HepG2 (cell line): Measurements from ENCODE around the gene EPB41L2. TPM values are rescaled to one million over a fixed set of nuclear protein-coding genes. Genes with fewer than 3 reads are reported as not detected.
A peak's percentile ranks its signal among the peaks of the same experiment; 100 is the strongest.

ENCODE experiments used
- FOXA1 ChIP-seq, 2 experiments: fragments of 450-650 bp in 1 of 2; sonication (generic) in 1 of 2; formaldehyde crosslinking in 1 of 2; IDR thresholded peaks; 2 replicates each; pipeline versions ENCODE4 v1.4.0 to v1.6.1; 2016 to 2020; ENCODE audit warnings: missing genetic modification reagents in 1 of 2
- HDAC2 ChIP-seq: sonication (generic); formaldehyde crosslinking; IDR thresholded peaks from 2 replicates; pipeline ENCODE4 v1.4.0; 2020; ENCODE audit warnings: missing genetic modification reagents
- HHEX ChIP-seq: IDR thresholded peaks from 2 replicates; pipeline ENCODE4 v1.6.1; 2016; ENCODE audit warnings: control low read depth
- KLF11 ChIP-seq: IDR thresholded peaks from 2 replicates; pipeline ENCODE4 v1.6.1; 2016; ENCODE audit warnings: missing compliant biosample characterization
- ZNF234 ChIP-seq: sonication (generic); formaldehyde crosslinking; conservative IDR thresholded peaks from 2 replicates; pipeline ENCODE4 v1.5.1; 2020; ENCODE audit warnings: mild to moderate bottlenecking, missing genetic modification reagents
- ZNF549 ChIP-seq: sonication (generic); formaldehyde crosslinking; IDR thresholded peaks from 2 replicates; pipeline ENCODE4 v1.5.0; 2020; ENCODE audit warnings: missing genetic modification reagents
- ZNF556 ChIP-seq: sonication (generic); formaldehyde crosslinking; IDR thresholded peaks from 2 replicates; pipeline ENCODE4 v1.4.0; 2020; ENCODE audit warnings: mild to moderate bottlenecking, missing genetic modification reagents, borderline replicate concordance
- ZNF773 ChIP-seq: sonication (generic); formaldehyde crosslinking; IDR thresholded peaks from 2 replicates; pipeline ENCODE4 v1.4.0; 2020; ENCODE audit warnings: missing genetic modification reagents, borderline replicate concordance
- polyA plus RNA-seq, 8 experiments: library from polyadenylated mRNA; depleted of rRNA in 3 of 8; stranded (reverse) in 7 of 8; unstranded in 1 of 8; fragments of >200 nt; fragmentation: Illumina TruSeq in 4 of 8; extraction: Trizol in 4 of 8; gene quantifications; 2 replicates each; pipeline versions ENCODE4 v1.2.1 to v1.2.3, GENCODE V29; 2011 to 2016; ENCODE audit warnings: low read depth in 4 of 8, missing spikeins in 1 of 8, mixed read lengths in 1 of 8; ENCODE audit not compliant: insufficient read depth in 1 of 8
- total RNA-seq, 5 experiments: library from RNA; depleted of rRNA; stranded (reverse); fragments of >200 nt; fragmentation: Illumina TruSeq; extraction: Trizol; gene quantifications; 2 replicates each; pipeline ENCODE4 v1.2.3, GENCODE V29; 2016; ENCODE audit warnings: low read depth in 1 of 5
- TF ChIP-seq, protein P1 (sequence below): sonication (generic); formaldehyde crosslinking; IDR thresholded peaks from 2 replicates; pipeline ENCODE4 v1.8.1; 2022; ENCODE audit warnings: mild to moderate bottlenecking, missing genetic modification reagents
- TF ChIP-seq, protein P2 (sequence below): sonication (generic); formaldehyde crosslinking; IDR thresholded peaks from 2 replicates; pipeline ENCODE4 v1.8.0; 2023; ENCODE audit warnings: mild to moderate bottlenecking, missing genetic modification reagents
- TF ChIP-seq, protein P3 (sequence below): sonication (generic); formaldehyde crosslinking; IDR thresholded peaks from 2 replicates; pipeline ENCODE4 v1.4.0; 2020; ENCODE audit warnings: missing genetic modification reagents
- TF ChIP-seq, protein P4 (sequence below): IDR thresholded peaks from 2 replicates; pipeline ENCODE4 v1.6.1; 2016; ENCODE audit warnings: mild to moderate bottlenecking, missing biosample characterization, missing genetic modification reagents
- TF ChIP-seq, protein P5 (sequence below): sonication (generic); formaldehyde crosslinking; IDR thresholded peaks from 2 replicates; pipeline ENCODE4 v1.4.0; 2020; ENCODE audit warnings: missing genetic modification reagents, borderline replicate concordance
- TF ChIP-seq, protein P6 (sequence below): sonication (generic); formaldehyde crosslinking; IDR thresholded peaks from 2 replicates; pipeline ENCODE4 v1.4.0; 2020; ENCODE audit warnings: missing genetic modification reagents, borderline replicate concordance

Gene EPB41L2
- total and polyA plus RNA-seq, 2 of the 13 experiments (the other 11 are each of a cell fraction or from before 2014, with no cell fraction given): 41.7 to 56.4 TPM

DNA sequence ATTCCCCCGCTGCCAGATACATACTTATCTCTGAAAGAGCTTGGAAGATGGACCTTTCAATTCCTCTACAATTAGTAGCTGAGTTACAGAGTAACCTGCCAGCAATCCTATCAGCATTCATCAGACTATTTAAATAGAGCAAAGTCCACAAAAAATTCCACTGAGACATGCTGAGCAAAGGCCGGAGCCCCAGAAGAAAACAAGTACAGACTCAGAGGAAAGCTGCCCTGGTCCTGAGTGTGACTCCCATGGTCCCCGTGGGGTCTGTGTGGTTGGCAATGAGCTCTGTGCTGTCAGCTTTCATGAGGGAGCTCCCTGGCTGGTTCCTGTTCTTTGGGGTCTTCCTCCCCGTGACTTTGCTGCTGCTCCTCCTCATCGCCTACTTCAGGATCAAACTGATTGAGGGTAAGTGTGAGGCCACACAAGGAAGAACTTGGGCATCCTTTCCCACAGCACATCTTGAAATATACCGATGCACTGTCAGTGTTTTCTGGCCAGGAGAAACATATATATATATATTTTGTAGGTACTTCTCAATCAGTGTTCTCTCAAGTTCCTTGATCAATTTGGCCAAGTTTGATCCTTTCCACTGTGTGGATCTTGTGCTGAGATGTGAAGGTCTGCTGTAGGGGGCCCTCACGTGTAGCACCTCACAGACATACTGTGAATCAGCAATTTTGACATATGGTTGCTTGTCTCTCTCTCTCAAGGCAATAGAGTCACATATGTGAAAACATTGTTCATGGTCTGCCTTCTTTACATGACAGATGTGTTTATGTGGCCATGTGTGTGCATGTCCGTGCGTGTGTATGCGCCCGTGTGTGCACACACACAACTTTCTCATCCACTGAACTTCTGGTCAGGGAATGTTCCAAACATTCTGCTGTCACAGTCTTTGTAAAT is 235.5 kb downstream of the EPB41L2 start, which contains the start of gene SMLR1 (continued):
- TF ChIP-seq, protein P1, sequence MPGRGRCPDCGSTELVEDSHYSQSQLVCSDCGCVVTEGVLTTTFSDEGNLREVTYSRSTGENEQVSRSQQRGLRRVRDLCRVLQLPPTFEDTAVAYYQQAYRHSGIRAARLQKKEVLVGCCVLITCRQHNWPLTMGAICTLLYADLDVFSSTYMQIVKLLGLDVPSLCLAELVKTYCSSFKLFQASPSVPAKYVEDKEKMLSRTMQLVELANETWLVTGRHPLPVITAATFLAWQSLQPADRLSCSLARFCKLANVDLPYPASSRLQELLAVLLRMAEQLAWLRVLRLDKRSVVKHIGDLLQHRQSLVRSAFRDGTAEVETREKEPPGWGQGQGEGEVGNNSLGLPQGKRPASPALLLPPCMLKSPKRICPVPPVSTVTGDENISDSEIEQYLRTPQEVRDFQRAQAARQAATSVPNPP (CRISPR knock-in tag): no peak
- TF ChIP-seq ZNF556 (CRISPR knock-in tag) (0 out of 2 replicates have a peak, but pooled peaks have one; percentile 76), FOXA1 (IDR thresholded peaks at IDR 0.05) (no peak), FOXA1 (CRISPR knock-in tag; IDR thresholded peaks at IDR 0.05) (peak; percentile 37; the same call in 1 of the 2 replicates), ZNF234 (CRISPR knock-in tag) (peak; percentile 83), ZNF773 (CRISPR knock-in tag) (no peak), HDAC2 (CRISPR knock-in tag) (peak; percentile 86), HHEX (CRISPR knock-in tag) (0 out of 2 replicates have a peak, but pooled peaks have one; percentile 44), ZNF549 (no peak), KLF11 (CRISPR knock-in tag) (peak; percentile 7; the same call in 1 of the 2 replicates)
- TF ChIP-seq, protein P2, sequence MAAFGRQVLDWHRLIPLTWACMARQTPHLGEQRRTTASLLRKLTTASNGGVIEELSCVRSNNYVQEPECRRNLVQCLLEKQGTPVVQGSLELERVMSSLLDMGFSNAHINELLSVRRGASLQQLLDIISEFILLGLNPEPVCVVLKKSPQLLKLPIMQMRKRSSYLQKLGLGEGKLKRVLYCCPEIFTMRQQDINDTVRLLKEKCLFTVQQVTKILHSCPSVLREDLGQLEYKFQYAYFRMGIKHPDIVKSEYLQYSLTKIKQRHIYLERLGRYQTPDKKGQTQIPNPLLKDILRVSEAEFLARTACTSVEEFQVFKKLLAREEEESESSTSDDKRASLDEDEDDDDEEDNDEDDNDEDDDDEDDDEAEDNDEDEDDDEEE (CRISPR knock-in tag): peak; percentile 94
- TF ChIP-seq, protein P3, sequence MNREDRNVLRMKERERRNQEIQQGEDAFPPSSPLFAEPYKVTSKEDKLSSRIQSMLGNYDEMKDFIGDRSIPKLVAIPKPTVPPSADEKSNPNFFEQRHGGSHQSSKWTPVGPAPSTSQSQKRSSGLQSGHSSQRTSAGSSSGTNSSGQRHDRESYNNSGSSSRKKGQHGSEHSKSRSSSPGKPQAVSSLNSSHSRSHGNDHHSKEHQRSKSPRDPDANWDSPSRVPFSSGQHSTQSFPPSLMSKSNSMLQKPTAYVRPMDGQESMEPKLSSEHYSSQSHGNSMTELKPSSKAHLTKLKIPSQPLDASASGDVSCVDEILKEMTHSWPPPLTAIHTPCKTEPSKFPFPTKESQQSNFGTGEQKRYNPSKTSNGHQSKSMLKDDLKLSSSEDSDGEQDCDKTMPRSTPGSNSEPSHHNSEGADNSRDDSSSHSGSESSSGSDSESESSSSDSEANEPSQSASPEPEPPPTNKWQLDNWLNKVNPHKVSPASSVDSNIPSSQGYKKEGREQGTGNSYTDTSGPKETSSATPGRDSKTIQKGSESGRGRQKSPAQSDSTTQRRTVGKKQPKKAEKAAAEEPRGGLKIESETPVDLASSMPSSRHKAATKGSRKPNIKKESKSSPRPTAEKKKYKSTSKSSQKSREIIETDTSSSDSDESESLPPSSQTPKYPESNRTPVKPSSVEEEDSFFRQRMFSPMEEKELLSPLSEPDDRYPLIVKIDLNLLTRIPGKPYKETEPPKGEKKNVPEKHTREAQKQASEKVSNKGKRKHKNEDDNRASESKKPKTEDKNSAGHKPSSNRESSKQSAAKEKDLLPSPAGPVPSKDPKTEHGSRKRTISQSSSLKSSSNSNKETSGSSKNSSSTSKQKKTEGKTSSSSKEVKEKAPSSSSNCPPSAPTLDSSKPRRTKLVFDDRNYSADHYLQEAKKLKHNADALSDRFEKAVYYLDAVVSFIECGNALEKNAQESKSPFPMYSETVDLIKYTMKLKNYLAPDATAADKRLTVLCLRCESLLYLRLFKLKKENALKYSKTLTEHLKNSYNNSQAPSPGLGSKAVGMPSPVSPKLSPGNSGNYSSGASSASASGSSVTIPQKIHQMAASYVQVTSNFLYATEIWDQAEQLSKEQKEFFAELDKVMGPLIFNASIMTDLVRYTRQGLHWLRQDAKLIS (CRISPR knock-in tag): no peak; the same call in 1 of the 2 replicates
- TF ChIP-seq, protein P4, sequence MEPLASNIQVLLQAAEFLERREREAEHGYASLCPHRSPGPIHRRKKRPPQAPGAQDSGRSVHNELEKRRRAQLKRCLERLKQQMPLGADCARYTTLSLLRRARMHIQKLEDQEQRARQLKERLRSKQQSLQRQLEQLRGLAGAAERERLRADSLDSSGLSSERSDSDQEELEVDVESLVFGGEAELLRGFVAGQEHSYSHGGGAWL (CRISPR knock-in tag): no peak
- TF ChIP-seq, protein P5, sequence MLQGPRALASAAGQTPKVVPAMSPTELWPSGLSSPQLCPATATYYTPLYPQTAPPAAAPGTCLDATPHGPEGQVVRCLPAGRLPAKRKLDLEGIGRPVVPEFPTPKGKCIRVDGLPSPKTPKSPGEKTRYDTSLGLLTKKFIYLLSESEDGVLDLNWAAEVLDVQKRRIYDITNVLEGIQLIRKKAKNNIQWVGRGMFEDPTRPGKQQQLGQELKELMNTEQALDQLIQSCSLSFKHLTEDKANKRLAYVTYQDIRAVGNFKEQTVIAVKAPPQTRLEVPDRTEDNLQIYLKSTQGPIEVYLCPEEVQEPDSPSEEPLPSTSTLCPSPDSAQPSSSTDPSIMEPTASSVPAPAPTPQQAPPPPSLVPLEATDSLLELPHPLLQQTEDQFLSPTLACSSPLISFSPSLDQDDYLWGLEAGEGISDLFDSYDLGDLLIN: no peak
- TF ChIP-seq, protein P6, sequence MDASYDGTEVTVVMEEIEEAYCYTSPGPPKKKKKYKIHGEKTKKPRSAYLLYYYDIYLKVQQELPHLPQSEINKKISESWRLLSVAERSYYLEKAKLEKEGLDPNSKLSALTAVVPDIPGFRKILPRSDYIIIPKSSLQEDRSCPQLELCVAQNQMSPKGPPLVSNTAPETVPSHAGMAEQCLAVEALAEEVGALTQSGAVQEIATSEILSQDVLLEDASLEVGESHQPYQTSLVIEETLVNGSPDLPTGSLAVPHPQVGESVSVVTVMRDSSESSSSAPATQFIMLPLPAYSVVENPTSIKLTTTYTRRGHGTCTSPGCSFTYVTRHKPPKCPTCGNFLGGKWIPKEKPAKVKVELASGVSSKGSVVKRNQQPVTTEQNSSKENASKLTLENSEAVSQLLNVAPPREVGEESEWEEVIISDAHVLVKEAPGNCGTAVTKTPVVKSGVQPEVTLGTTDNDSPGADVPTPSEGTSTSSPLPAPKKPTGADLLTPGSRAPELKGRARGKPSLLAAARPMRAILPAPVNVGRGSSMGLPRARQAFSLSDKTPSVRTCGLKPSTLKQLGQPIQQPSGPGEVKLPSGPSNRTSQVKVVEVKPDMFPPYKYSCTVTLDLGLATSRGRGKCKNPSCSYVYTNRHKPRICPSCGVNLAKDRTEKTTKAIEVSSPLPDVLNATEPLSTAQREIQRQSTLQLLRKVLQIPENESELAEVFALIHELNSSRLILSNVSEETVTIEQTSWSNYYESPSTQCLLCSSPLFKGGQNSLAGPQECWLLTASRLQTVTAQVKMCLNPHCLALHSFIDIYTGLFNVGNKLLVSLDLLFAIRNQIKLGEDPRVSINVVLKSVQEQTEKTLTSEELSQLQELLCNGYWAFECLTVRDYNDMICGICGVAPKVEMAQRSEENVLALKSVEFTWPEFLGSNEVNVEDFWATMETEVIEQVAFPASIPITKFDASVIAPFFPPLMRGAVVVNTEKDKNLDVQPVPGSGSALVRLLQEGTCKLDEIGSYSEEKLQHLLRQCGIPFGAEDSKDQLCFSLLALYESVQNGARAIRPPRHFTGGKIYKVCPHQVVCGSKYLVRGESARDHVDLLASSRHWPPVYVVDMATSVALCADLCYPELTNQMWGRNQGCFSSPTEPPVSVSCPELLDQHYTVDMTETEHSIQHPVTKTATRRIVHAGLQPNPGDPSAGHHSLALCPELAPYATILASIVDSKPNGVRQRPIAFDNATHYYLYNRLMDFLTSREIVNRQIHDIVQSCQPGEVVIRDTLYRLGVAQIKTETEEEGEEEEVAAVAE (CRISPR knock-in tag): peak; percentile 45; the same call in 1 of the 2 replicates
